Stomach (tissue), 4 donors: Measurements from ENCODE around the gene KMT2E.

ENCODE experiments used
- POLR2A ChIP-seq, 4 donors: fragments of 450-650 bp; IDR thresholded peaks; one replicate each; pipeline ENCODE4 v1.6.1; 2016; ENCODE audit warnings: antibody characterized with exemption in 4 of 4, control low read depth in 2 of 4, mild to moderate bottlenecking in 1 of 4, moderate library complexity in 1 of 4
- TF ChIP-seq, protein P1 (sequence below), 7 experiments: fragments of 450-650 bp in 4 of 7; fragments of 200-600 bp in 3 of 7; sonication (generic) in 3 of 7; IDR thresholded peaks; one replicate each; pipeline ENCODE4 v1.5.1; 2016 to 2019; ENCODE audit warnings: antibody characterized with exemption in 7 of 7, control low read depth in 2 of 7, mild to moderate bottlenecking in 1 of 7

DNA sequence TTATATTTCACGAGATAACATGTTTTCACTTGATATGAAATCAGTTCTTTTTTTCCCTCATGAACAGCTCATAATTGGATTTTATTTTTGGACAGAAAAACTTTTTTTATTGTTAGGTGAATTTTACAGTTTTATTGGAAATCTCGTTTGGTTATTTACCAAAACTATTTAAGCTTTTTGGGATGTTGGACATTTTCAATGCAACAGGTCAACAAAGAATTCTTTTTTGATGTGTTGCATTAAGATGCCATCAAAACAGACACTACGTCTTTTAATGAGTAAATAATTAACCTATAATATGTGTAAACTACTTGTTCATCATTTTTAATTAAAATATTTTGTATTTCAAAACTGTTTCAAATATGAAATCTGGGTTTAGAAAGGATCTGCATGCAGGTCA is 5.3 kb downstream of the KMT2E start:
- TF ChIP-seq, protein P1, sequence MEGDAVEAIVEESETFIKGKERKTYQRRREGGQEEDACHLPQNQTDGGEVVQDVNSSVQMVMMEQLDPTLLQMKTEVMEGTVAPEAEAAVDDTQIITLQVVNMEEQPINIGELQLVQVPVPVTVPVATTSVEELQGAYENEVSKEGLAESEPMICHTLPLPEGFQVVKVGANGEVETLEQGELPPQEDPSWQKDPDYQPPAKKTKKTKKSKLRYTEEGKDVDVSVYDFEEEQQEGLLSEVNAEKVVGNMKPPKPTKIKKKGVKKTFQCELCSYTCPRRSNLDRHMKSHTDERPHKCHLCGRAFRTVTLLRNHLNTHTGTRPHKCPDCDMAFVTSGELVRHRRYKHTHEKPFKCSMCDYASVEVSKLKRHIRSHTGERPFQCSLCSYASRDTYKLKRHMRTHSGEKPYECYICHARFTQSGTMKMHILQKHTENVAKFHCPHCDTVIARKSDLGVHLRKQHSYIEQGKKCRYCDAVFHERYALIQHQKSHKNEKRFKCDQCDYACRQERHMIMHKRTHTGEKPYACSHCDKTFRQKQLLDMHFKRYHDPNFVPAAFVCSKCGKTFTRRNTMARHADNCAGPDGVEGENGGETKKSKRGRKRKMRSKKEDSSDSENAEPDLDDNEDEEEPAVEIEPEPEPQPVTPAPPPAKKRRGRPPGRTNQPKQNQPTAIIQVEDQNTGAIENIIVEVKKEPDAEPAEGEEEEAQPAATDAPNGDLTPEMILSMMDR (IDR thresholded peaks at IDR 0.05), result no peak
- TF ChIP-seq POLR2A (IDR thresholded peaks at IDR 0.05), result no peak
